Measurements from ENCODE around the gene NOTCH3. TPM values are rescaled to one million over a fixed set of nuclear protein-coding genes. Genes with fewer than 3 reads are reported as not detected.

NOTCH3 gene
- polyA plus RNA-seq, 1 donor: 9.5 TPM

DNA sequence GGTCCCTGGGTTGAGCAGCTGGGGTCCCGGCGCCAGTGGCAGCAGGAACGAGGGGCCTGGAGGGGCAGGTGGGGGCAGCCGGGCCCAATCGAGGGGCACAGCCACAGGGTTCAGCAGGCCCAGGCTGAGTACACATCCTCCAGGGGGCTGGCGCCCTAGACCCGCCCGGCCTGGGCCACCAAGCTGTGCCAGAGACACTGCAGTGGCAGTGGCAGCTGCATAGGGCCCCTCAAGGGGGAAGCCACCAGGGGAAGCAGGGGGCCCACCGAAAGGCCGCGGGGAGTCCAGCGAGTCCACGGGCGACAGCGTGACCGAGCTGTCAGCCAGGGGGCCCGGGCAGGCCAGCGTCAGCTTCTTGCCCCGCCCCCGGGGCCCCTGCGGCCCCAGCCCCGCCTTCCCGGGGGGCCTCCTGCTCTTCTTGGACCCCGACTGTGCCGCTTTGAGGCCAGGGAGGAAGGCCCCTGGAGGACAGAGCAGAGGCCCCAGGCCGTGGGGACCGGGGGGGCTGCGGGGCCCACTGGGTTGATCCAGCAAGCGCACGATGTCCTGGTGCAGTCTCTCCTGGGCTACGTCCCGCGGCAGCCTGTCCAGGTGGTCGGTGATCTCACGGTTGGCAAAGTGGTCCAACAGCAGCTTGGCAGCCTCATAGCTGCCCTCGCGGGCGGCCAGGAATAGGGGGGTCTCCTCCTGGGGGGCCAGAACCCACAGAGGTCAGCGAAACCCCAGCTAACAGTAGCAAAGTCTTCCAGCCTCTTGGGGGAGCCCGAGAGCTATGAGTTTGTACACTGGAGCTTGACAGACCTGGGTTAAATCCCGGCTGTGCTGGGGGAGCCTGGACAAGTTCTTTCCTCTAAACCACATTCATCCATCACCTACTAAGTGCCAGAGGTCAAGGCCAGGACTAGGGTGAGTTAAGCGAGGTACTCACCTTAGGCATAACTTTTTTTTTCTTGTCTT lies 39.5 kb downstream of the NOTCH3 start:
- no peaks in the 10 kb centered on the region for H3K4me1 ChIP-seq (ENCODE audit: control insufficient read depth, insufficient read depth, low read length)
- DNase-seq: no peak
- H3K9me3 ChIP-seq (ENCODE audit: control insufficient read depth, low read depth, low read length): peaks cover 40% of the 10 kb centered on the region
- peaks cover 34% of the 10 kb centered on the region for H3K36me3 ChIP-seq (ENCODE audit: control insufficient read depth, insufficient read depth, low read length)
- no peak overlapping the region for H3K4me3 ChIP-seq (ENCODE audit: low read length)
- no peak overlapping the region for H3K27ac ChIP-seq (ENCODE audit: low read length)
- WGBS (ENCODE audit: insufficient coverage, low lambda C conversion rate): no CpG with 5 or more reads among the region's 42 CpGs
- H3K27me3 ChIP-seq (ENCODE audit: control insufficient read depth, insufficient read depth, low read length): no peaks in the 10 kb centered on the region

DNA sequence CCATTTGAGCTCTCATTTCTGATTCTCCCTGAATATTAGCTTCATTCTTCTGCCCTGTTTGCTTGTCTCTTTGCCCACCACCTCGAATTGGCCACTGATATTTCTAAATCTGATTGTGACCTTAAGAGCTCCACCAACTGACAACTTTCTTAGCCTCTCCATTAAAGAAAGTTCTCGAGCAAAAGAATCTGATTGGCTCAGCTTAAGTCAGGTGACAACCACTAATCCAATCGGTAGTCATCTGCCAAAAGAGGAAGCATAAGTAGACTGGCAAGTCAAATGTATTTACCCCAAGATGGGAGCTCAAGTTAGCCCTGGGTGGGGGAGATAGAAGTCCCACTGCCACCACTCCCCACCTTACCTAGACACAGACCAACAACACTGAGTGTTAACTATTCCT lies 41.5 kb downstream of the NOTCH3 start:
- Histone ChIP-seq H3K27me3 (ENCODE audit: control insufficient read depth, insufficient read depth, low read length) (no peaks in the 10 kb centered on the region), H3K36me3 (ENCODE audit: control insufficient read depth, insufficient read depth, low read length) (peaks cover 17% of the 10 kb centered on the region), H3K27ac (ENCODE audit: low read length) (no peak overlapping the region), H3K9me3 (ENCODE audit: control insufficient read depth, low read depth, low read length) (peaks cover 22% of the 10 kb centered on the region), H3K4me1 (ENCODE audit: control insufficient read depth, insufficient read depth, low read length) (no peaks in the 10 kb centered on the region), H3K4me3 (ENCODE audit: low read length) (no peak overlapping the region)
- no CpG with 5 or more reads among the region's 3 CpGs for WGBS (ENCODE audit: insufficient coverage, low lambda C conversion rate)
- DNase-seq: no peak

DNA sequence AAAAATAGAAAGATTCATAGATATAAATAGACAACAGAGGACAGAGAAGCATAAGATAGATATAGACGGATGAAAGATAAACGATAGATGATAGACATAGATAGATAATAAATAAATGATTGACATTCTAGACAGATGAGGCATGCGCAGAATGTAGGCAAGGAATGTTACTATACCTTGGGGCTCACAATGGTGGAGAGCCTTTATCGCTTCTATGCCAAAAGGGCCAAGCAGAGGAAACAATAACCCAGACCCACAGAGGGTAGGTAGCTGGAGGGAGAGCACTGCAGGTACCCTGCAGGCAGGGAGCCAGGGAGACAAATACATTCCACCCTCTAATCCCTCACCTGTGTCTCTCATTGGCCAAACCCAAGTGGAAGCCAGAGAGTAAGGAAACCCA lies 44.4 kb downstream of the NOTCH3 start:
- H3K36me3 ChIP-seq (ENCODE audit: control insufficient read depth, insufficient read depth, low read length): peaks cover 3% of the 10 kb centered on the region
- H3K4me3 ChIP-seq (ENCODE audit: low read length): no peak overlapping the region
- H3K4me1 ChIP-seq (ENCODE audit: control insufficient read depth, insufficient read depth, low read length): no peaks in the 10 kb centered on the region
- no peaks in the 10 kb centered on the region for H3K27me3 ChIP-seq (ENCODE audit: control insufficient read depth, insufficient read depth, low read length)
- DNase-seq: no peak
- WGBS (ENCODE audit: insufficient coverage, low lambda C conversion rate): 86% methylated on average over 2 of the region's 4 CpGs
- H3K9me3 ChIP-seq (ENCODE audit: control insufficient read depth, low read depth, low read length): peaks cover 18% of the 10 kb centered on the region
- H3K27ac ChIP-seq (ENCODE audit: low read length): no peak overlapping the region

DNA sequence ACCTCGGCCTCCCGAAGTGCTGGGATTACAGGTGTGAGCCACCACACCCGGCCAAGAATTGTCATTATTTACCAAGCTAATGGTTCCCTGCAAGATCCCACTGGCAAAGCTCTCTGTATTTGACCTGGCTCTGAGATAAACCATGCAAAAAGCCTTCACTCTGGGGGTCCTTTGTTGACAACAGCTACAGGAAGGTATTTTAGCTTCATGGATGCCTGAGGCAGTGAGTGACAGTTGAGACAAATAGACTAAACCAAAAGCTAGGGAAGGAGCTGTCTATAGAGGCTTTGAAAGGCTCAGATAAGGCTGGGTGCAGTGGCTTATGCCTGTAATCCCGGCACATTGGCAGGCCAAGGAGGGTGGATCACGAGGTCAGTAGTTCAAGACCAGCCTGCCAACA lies 45.5 kb downstream of the NOTCH3 start:
- DNase-seq: no peak
- peaks cover 7% of the 10 kb centered on the region for H3K9me3 ChIP-seq (ENCODE audit: control insufficient read depth, low read depth, low read length)
- no peaks in the 10 kb centered on the region for H3K27me3 ChIP-seq (ENCODE audit: control insufficient read depth, insufficient read depth, low read length)
- peaks cover 2% of the 10 kb centered on the region for H3K36me3 ChIP-seq (ENCODE audit: control insufficient read depth, insufficient read depth, low read length)
- H3K4me1 ChIP-seq (ENCODE audit: control insufficient read depth, insufficient read depth, low read length): no peaks in the 10 kb centered on the region
- H3K27ac ChIP-seq (ENCODE audit: low read length): no peak overlapping the region
- H3K4me3 ChIP-seq (ENCODE audit: low read length): no peak overlapping the region
- no CpG with 5 or more reads among the region's 5 CpGs for WGBS (ENCODE audit: insufficient coverage, low lambda C conversion rate)

DNA sequence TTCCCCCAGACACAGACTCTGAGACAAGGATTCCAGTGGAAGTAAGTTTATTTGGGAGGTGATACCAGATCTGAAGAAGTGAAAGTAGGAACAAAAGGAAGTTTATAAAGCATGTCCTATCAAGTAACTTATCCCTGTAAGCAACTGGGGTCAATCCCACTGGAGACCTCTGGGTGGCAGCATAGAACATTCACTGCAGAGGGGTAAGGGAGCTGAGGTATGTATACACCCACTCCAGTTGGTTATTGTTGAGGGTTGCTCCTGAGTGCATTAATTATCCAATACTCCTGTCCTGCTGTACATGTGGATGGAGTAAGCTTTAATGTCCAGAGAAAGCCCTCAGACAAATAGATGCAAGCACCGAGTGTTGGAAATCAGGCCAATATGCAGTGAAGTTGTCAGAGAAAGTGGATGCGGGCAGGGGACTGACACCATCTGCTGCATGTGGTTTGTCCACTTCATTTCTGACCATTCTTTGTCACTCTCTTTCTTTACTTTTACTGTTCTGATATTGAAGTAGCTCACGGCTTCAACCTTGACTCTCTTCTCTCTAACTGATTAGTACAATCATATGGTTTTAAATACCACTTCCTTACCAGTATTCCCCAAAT lies 46.7 kb downstream of the NOTCH3 start:
- no CpG with 5 or more reads among the region's 3 CpGs for WGBS (ENCODE audit: insufficient coverage, low lambda C conversion rate)
- no peak for DNase-seq

DNA sequence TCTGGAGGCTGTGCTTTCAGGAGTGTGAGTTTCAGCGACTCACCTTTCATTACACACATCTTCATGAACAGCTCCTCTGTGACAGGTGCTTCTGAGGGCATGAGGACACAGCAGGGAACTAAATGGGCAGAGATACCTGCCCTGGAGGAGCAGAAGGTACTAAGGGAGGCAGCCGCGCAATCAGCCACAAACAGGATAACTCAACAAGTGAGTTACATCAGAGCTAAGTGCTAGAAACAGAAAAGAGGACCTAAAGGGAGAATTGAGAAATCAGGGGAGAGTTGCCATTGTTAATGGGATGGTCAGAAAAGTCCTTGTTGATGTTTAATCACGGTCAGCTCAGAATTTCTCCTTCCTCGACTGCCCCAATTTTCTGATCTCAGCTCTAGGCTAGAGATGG lies 51.1 kb downstream of the NOTCH3 start:
- Histone ChIP-seq H3K27ac (ENCODE audit: low read length) (no peak overlapping the region), H3K4me1 (ENCODE audit: control insufficient read depth, insufficient read depth, low read length) (no peaks in the 10 kb centered on the region)
- WGBS (ENCODE audit: insufficient coverage, low lambda C conversion rate): no CpG with 5 or more reads among the region's 5 CpGs

More for the DNA sequence above, 46.7 kb downstream of the NOTCH3 start:
- no peaks in the 10 kb centered on the region for H3K4me1 ChIP-seq (ENCODE audit: control insufficient read depth, insufficient read depth, low read length)
- H3K27me3 ChIP-seq (ENCODE audit: control insufficient read depth, insufficient read depth, low read length): peaks cover 3% of the 10 kb centered on the region
- H3K4me3 ChIP-seq (ENCODE audit: low read length): no peak overlapping the region
- H3K9me3 ChIP-seq (ENCODE audit: control insufficient read depth, low read depth, low read length): no peaks in the 10 kb centered on the region
- no peak overlapping the region for H3K27ac ChIP-seq (ENCODE audit: low read length)
- H3K36me3 ChIP-seq (ENCODE audit: control insufficient read depth, insufficient read depth, low read length): no peaks in the 10 kb centered on the region

DNA sequence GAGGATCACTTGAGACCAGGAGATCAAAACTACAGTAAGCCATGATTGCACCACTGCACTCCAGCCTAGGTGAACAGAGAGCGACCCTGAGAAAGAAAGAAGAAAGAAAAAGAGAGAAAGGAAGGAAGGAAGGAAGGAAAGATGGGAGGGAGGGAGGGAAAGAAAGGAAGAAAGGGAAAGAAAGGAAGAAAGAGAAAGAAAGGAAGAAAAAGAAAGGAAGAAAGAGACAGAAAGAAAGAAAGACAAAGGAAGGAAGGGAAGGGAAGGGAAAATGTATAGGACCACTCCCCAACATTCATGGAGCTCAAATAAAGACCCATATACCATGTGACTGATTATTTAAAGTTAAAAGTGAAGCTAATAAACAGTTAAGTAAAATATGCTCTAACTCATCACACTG lies 53.7 kb downstream of the NOTCH3 start:
- H3K27me3 ChIP-seq (ENCODE audit: control insufficient read depth, insufficient read depth, low read length): peaks cover 5% of the 10 kb centered on the region
- H3K9me3 ChIP-seq (ENCODE audit: control insufficient read depth, low read depth, low read length): no peaks in the 10 kb centered on the region
- H3K4me1 ChIP-seq (ENCODE audit: control insufficient read depth, insufficient read depth, low read length): no peaks in the 10 kb centered on the region
- no peak overlapping the region for H3K4me3 ChIP-seq (ENCODE audit: low read length)
- DNase-seq: no peak
- no peaks in the 10 kb centered on the region for H3K36me3 ChIP-seq (ENCODE audit: control insufficient read depth, insufficient read depth, low read length)
- 100% methylated on average over 1 of the region's 1 CpG for WGBS (ENCODE audit: insufficient coverage, low lambda C conversion rate)
- H3K27ac ChIP-seq (ENCODE audit: low read length): no peak overlapping the region

More for the DNA sequence above, 51.1 kb downstream of the NOTCH3 start:
- Histone ChIP-seq H3K36me3 (ENCODE audit: control insufficient read depth, insufficient read depth, low read length) (no peaks in the 10 kb centered on the region), H3K4me3 (ENCODE audit: low read length) (no peak overlapping the region), H3K27me3 (ENCODE audit: control insufficient read depth, insufficient read depth, low read length) (peaks cover 3% of the 10 kb centered on the region), H3K9me3 (ENCODE audit: control insufficient read depth, low read depth, low read length) (no peaks in the 10 kb centered on the region)
- DNase-seq: no peak

DNA sequence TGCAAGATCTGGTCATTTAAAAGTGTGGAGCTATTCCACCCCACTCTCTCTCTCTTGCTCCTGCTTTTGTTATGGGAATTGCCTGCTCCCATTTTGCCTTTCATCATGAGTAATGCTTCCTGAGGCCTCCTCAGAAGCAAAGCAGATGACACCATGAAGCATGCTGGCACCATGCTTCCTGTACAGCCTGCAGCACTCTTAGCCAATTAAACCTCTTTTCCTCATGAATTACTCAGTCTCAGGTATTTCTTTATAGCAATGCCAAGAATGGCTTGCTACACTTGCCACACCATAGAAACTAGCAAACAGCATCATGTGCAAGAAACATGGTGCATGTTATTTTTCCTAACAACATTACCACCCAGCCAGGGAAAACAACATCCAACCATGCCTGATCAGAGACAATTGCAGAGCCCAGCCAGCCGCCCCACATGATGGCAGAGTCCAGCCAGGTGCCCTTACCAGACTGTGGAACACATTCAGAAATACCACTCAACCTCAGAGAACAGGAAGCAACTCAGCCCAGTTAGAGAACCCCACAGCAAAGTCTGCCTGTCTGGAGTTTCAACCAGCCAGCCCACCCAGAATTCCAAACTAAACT lies 56.6 kb downstream of the NOTCH3 start:
- no peak for DNase-seq
- no peak overlapping the region for H3K4me3 ChIP-seq (ENCODE audit: low read length)
- H3K9me3 ChIP-seq (ENCODE audit: control insufficient read depth, low read depth, low read length): no peaks in the 10 kb centered on the region
- no peaks in the 10 kb centered on the region for H3K36me3 ChIP-seq (ENCODE audit: control insufficient read depth, insufficient read depth, low read length)
- H3K4me1 ChIP-seq (ENCODE audit: control insufficient read depth, insufficient read depth, low read length): no peaks in the 10 kb centered on the region
- H3K27ac ChIP-seq (ENCODE audit: low read length): no peak overlapping the region
- peaks cover 2% of the 10 kb centered on the region for H3K27me3 ChIP-seq (ENCODE audit: control insufficient read depth, insufficient read depth, low read length)
- no CpG with 5 or more reads among the region's 1 CpG for WGBS (ENCODE audit: insufficient coverage, low lambda C conversion rate)

DNA sequence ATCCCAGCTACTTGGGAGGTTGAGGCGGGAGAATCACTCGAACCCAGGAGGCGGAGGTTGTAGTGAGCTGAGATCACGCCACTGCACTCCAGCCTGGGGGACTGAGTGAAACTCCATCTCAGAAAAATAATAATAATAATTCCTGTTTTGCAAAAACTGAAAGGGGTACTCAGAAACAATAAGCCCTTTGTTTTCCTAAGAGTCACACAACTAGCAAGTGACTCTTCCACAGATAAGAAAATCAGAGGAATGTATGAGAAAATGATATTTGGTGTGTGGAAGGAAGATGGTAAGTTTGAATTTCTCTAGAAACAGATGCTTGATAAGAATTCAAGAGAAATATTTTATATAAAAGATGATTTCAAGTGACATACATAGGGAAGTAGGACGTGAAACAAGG lies 58.5 kb downstream of the NOTCH3 start:
- Histone ChIP-seq H3K27me3 (ENCODE audit: control insufficient read depth, insufficient read depth, low read length) (peaks cover 5% of the 10 kb centered on the region), H3K4me3 (ENCODE audit: low read length) (no peak overlapping the region), H3K27ac (ENCODE audit: low read length) (no peak overlapping the region), H3K36me3 (ENCODE audit: control insufficient read depth, insufficient read depth, low read length) (no peaks in the 10 kb centered on the region), H3K4me1 (ENCODE audit: control insufficient read depth, insufficient read depth, low read length) (no peaks in the 10 kb centered on the region), H3K9me3 (ENCODE audit: control insufficient read depth, low read depth, low read length) (no peaks in the 10 kb centered on the region)
- 86% methylated on average over 1 of the region's 5 CpGs for WGBS (ENCODE audit: insufficient coverage, low lambda C conversion rate)
- DNase-seq: no peak

DNA sequence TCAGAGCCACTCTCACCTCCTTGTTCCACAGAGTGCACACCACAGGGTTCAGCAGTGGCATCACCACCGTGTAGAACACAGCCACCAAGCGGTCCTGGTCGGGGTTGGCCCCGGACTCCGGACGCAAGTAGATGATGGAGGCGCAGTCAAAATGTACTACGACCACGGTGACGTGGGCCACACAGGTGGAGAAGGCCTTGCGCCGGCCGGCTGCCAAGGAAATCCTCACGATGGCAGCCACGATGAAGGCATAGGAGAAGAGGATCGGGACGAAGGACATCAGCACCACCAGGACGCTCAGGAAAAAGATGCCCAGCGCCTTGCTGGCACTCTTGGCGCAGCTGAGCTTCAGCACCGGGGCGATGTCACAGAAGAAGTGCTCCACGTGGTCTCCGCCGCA lies 59.7 kb downstream of the NOTCH3 start:
- peaks cover 5% of the 10 kb centered on the region for H3K27me3 ChIP-seq (ENCODE audit: control insufficient read depth, insufficient read depth, low read length)
- no peaks in the 10 kb centered on the region for H3K9me3 ChIP-seq (ENCODE audit: control insufficient read depth, low read depth, low read length)
- DNase-seq: no peak
- H3K4me1 ChIP-seq (ENCODE audit: control insufficient read depth, insufficient read depth, low read length): no peaks in the 10 kb centered on the region
- H3K36me3 ChIP-seq (ENCODE audit: control insufficient read depth, insufficient read depth, low read length): no peaks in the 10 kb centered on the region
- H3K27ac ChIP-seq (ENCODE audit: low read length): no peak overlapping the region
- H3K4me3 ChIP-seq (ENCODE audit: low read length): no peak overlapping the region
- no CpG with 5 or more reads among the region's 25 CpGs for whole genome bisulfite sequencing (ENCODE audit: insufficient coverage, low lambda C conversion rate)

Data from large intestine (tissue), 3 donors.